K562 (cell line): ENCODE measurements around the gene RNGTT. TPM values are rescaled to one million over a fixed set of nuclear protein-coding genes. Genes with fewer than 3 reads are reported as not detected.

ENCODE experiments used
- CBX5 ChIP-seq: IDR thresholded peaks from 2 replicates; pipeline ENCODE4 v1.6.1; 2014; ENCODE audit warnings: low read depth, borderline replicate concordance
- CLOCK ChIP-seq: fragments of 250-450 bp; sonication (Bioruptor Pico); IDR thresholded peaks from 2 replicates; pipeline ENCODE4 v1.4.0; 2020; ENCODE audit warnings: mild to moderate bottlenecking, moderate library complexity, borderline replicate concordance
- COPS2 ChIP-seq: fragments of 450-650 bp; conservative IDR thresholded peaks from 2 replicates; pipeline ENCODE4 v1.6.1; 2016; ENCODE audit warnings: mild to moderate bottlenecking, moderate library complexity
- CREB5 ChIP-seq: fragments of 250-450 bp; sonication (Bioruptor Pico); IDR thresholded peaks from 2 replicates; pipeline ENCODE4 v1.5.0; 2020; ENCODE audit warnings: mild to moderate bottlenecking
- CXXC5 ChIP-seq: fragments of 250-450 bp; sonication (Bioruptor Pico); IDR thresholded peaks from 2 replicates; pipeline ENCODE4 v1.8.0; 2022; ENCODE audit warnings: inconsistent platforms, mild to moderate bottlenecking, moderate library complexity
- ERF ChIP-seq: fragments of 450-650 bp; formaldehyde crosslinking; IDR thresholded peaks from 2 replicates; pipeline ENCODE4 v1.4.0; 2020; ENCODE audit warnings: mild to moderate bottlenecking, mixed read lengths
- ILF3 ChIP-seq: fragments of 450-650 bp; IDR thresholded peaks from 2 replicates; pipeline ENCODE4 v1.6.1; 2018; ENCODE audit warnings: antibody characterized with exemption, mild to moderate bottlenecking, moderate library complexity, borderline replicate concordance
- KAT8 ChIP-seq: fragments of 450-650 bp; IDR thresholded peaks from 2 replicates; pipeline ENCODE4 v1.6.1; 2016; ENCODE audit warnings: low read depth, mild to moderate bottlenecking
- MXI1 ChIP-seq: IDR thresholded peaks from 2 replicates; pipeline ENCODE4 v1.6.1; 2011; ENCODE audit warnings: low read depth, mild to moderate bottlenecking, improper control_type of control experiment, low read length
- PCBP1 ChIP-seq: fragments of 200-400 bp; formaldehyde crosslinking; IDR thresholded peaks from 2 replicates; pipeline ENCODE4 v1.6.1; 2018; ENCODE audit warnings: mild to moderate bottlenecking, low read depth, low read length; ENCODE audit not compliant: poor library complexity, severe bottlenecking
- PRMT5 ChIP-seq: sonication (generic); formaldehyde crosslinking; IDR thresholded peaks from 2 replicates; pipeline ENCODE4 v1.5.0; 2020; ENCODE audit warnings: missing genetic modification reagents
- SMARCB1 ChIP-seq: IDR thresholded peaks from 2 replicates; pipeline ENCODE4 v1.6.1; 2011; ENCODE audit warnings: improper control_type of control experiment, low read depth; ENCODE audit not compliant: insufficient read length
- SP2 ChIP-seq: IDR thresholded peaks from 2 replicates; pipeline ENCODE4 v1.6.1; 2011; ENCODE audit warnings: mild to moderate bottlenecking, low read depth, low read length, moderate library complexity; ENCODE audit not compliant: poor library complexity, severe bottlenecking; ENCODE audit errors: extremely low read depth
- TGIF2 ChIP-seq: sonication (generic); formaldehyde crosslinking; IDR thresholded peaks from 2 replicates; pipeline ENCODE4 v1.8.1; 2022; ENCODE audit warnings: mild to moderate bottlenecking, missing genetic modification reagents, moderate library complexity
- ZKSCAN1 ChIP-seq: fragments of 150-350 bp; IDR thresholded peaks from 2 replicates; pipeline ENCODE4 v1.6.1; 2016; ENCODE audit warnings: low read depth, low read length
- polyA plus RNA-seq, 8 experiments: library from polyadenylated mRNA; depleted of rRNA in 4 of 8; stranded (reverse) in 5 of 8; unstranded in 3 of 8; fragments of >200 nt; fragmentation: Nextera tagmentation in 2 of 8; fragmentation: Illumina TruSeq in 1 of 8; extraction: Ambion mirVana in 2 of 8; extraction: Trizol in 1 of 8; gene quantifications; 2 replicates each; pipeline versions ENCODE4 v1.2.1 to v1.2.3, GENCODE V29; 2011 to 2014; ENCODE audit warnings: inconsistent platforms in 1 of 8, missing spikeins in 1 of 8
- total RNA-seq, 7 experiments: library from RNA; depleted of rRNA in 6 of 7; stranded (reverse); fragments of >200 nt in 6 of 7; fragmentation: Illumina TruSeq in 2 of 7; extraction: Trizol in 2 of 7; gene quantifications; 2 replicates each; pipeline versions ENCODE4 v1.2.1 to v1.2.3, GENCODE V29; 2011 to 2021; ENCODE audit warnings: low replicate concordance in 1 of 7
- TF ChIP-seq, protein P1 (sequence below): fragments of 450-650 bp; formaldehyde crosslinking; IDR thresholded peaks from 2 replicates; pipeline ENCODE4 v1.4.0; 2022; ENCODE audit warnings: missing genetic modification characterization
- TF ChIP-seq, protein P2 (sequence below): fragments of 450-650 bp; IDR thresholded peaks from 2 replicates; pipeline ENCODE4 v1.6.1; 2016; ENCODE audit warnings: borderline replicate concordance
- TF ChIP-seq, protein P3 (sequence below): fragments of 450-650 bp; IDR thresholded peaks from 2 replicates; pipeline ENCODE4 v1.6.1; 2018; ENCODE audit warnings: mild to moderate bottlenecking, low read depth; ENCODE audit not compliant: partially characterized antibody
- TF ChIP-seq, protein P4 (sequence below): IDR thresholded peaks from 2 replicates; pipeline ENCODE4 v1.6.1; 2011; ENCODE audit not compliant: insufficient read length; ENCODE audit errors: extremely low read depth

The RNGTT gene
- total and polyA plus RNA-seq, 9 of the 15 experiments (the other 6 are each of a cell fraction or from before 2014, with no cell fraction given): 6.1 to 31.7 (median 19.5) TPM

- TF ChIP-seq CLOCK (CRISPR knock-in tag) (no peak), ZKSCAN1 (no peak), ILF3 (no peak), PRMT5 (CRISPR knock-in tag) (no peak), SMARCB1 (no peak), CREB5 (CRISPR knock-in tag) (no peak), TGIF2 (CRISPR knock-in tag) (no peak), KAT8 (no peak), CXXC5 (no peak), SP2 (no peak), PCBP1 (no peak), ERF (CRISPR knock-in tag) (no peak), COPS2 (no peak), CBX5 (0 out of 2 replicates have a peak, but pooled peaks have one; percentile 69), MXI1 (no peak)
- TF ChIP-seq, protein P1, sequence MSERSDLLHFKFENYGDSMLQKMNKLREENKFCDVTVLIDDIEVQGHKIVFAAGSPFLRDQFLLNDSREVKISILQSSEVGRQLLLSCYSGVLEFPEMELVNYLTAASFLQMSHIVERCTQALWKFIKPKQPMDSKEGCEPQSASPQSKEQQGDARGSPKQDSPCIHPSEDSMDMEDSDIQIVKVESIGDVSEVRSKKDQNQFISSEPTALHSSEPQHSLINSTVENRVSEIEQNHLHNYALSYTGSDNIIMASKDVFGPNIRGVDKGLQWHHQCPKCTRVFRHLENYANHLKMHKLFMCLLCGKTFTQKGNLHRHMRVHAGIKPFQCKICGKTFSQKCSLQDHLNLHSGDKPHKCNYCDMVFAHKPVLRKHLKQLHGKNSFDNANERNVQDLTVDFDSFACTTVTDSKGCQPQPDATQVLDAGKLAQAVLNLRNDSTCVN (CRISPR knock-in tag): no peak
- TF ChIP-seq, protein P2, sequence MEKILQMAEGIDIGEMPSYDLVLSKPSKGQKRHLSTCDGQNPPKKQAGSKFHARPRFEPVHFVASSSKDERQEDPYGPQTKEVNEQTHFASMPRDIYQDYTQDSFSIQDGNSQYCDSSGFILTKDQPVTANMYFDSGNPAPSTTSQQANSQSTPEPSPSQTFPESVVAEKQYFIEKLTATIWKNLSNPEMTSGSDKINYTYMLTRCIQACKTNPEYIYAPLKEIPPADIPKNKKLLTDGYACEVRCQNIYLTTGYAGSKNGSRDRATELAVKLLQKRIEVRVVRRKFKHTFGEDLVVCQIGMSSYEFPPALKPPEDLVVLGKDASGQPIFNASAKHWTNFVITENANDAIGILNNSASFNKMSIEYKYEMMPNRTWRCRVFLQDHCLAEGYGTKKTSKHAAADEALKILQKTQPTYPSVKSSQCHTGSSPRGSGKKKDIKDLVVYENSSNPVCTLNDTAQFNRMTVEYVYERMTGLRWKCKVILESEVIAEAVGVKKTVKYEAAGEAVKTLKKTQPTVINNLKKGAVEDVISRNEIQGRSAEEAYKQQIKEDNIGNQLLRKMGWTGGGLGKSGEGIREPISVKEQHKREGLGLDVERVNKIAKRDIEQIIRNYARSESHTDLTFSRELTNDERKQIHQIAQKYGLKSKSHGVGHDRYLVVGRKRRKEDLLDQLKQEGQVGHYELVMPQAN: no peak
- TF ChIP-seq, protein P3, sequence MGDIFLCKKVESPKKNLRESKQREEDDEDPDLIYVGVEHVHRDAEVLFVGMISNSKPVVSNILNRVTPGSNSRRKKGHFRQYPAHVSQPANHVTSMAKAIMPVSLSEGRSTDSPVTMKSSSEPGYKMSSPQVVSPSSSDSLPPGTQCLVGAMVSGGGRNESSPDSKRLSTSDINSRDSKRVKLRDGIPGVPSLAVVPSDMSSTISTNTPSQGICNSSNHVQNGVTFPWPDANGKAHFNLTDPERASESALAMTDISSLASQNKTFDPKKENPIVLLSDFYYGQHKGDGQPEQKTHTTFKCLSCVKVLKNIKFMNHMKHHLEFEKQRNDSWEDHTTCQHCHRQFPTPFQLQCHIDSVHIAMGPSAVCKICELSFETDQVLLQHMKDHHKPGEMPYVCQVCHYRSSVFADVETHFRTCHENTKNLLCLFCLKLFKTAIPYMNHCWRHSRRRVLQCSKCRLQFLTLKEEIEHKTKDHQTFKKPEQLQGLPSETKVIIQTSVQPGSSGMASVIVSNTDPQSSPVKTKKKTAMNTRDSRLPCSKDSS: peak; percentile 62
- TF ChIP-seq, protein P4, sequence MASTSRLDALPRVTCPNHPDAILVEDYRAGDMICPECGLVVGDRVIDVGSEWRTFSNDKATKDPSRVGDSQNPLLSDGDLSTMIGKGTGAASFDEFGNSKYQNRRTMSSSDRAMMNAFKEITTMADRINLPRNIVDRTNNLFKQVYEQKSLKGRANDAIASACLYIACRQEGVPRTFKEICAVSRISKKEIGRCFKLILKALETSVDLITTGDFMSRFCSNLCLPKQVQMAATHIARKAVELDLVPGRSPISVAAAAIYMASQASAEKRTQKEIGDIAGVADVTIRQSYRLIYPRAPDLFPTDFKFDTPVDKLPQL: no peak
These were observed 293.0 kb downstream of the RNGTT start (continued) for GRCh38 chr6:88670369-88670768.
